ENCODE data around the gene CIB1. TPM values are rescaled to one million over a fixed set of nuclear protein-coding genes. Genes with fewer than 3 reads are reported as not detected.
A peak's percentile ranks its signal among the peaks of the same experiment; 100 is the strongest.
"Not testable (repeated sequence)": the region's sequence is repeated elsewhere in the genome, so short reads cannot be mapped to it uniquely, and the experiment has no call there.

The CIB1 gene
- polyA plus RNA-seq, 1 of the 3 experiments (the other 2 are of a cell fraction), result 87.9 TPM

GRCh38 chr15:90188914-90189748 is 44.6 kb downstream of the CIB1 start:
- Histone ChIP-seq H3K27ac (ENCODE audit: low read depth in 2 of 2, low read length in 1 of 2) (no peak overlapping the region), H3K4me1 (ENCODE audit: control insufficient read depth in 1 of 2, insufficient read depth in 2 of 2, low read depth in 1 of 2, low read length in 1 of 2) (peaks cover 8 to 48% of the 10 kb centered on the region in 2 experiments; a peak in 3 of 4 replicates), H3K9ac (no peak overlapping the region), H3K4me3 (ENCODE audit: low read depth in 2 of 2, low read length in 1 of 2) (no peak overlapping the region), H3K79me2 (ENCODE audit: insufficient read depth) (peaks cover 8% of the 10 kb centered on the region), H3K9me3 (no peaks in the 10 kb centered on the region), H3K9me2 (no peaks in the 10 kb centered on the region), H3K4me2 (no peak overlapping the region), H4K20me1 (ENCODE audit: insufficient read depth) (no peaks in the 10 kb centered on the region), H3F3A (replicated peaks; ENCODE audit: insufficient read depth) (peaks cover 20% of the 10 kb centered on the region), H2AFZ (ENCODE audit: low read depth) (no peak overlapping the region), H3K27me3 (ENCODE audit: insufficient read depth) (no peaks in the 10 kb centered on the region), H3K36me3 (replicated peaks in 1 of 2; ENCODE audit: control insufficient read depth in 1 of 2, insufficient read depth in 2 of 2, low read length in 1 of 2) (no peaks in the 10 kb centered on the region)
- DNase-seq, result no peak
- no peak for TF ChIP-seq MXI1 (IDR thresholded peaks at IDR 0.05; ENCODE audit: low read depth, low read length)
- no peak for TF ChIP-seq NRF1 (IDR thresholded peaks at IDR 0.05; ENCODE audit: low read depth, low read length)
- TF ChIP-seq MEF2A (IDR thresholded peaks at IDR 0.05; ENCODE audit: borderline replicate concordance, low read depth), result no peak
- TF ChIP-seq TAF1 (IDR thresholded peaks at IDR 0.05; ENCODE audit: borderline replicate concordance, low read depth, low read length), result no peak
- 95% methylated on average over 8 of the region's 8 CpGs for WGBS (ENCODE audit: low lambda C conversion rate)
- ChIA-PET CTCF (interaction anchor here (3.9 to 4.4 kb wide), 2 partner anchors 12 to 32 kb away, joined by 17 to 22 read pairs; partner anchors contain the start of gene SEMA4B), POLR2A (no interaction called here)

- peaks cover 25% of the 10 kb centered on the region for H3F3A ChIP-seq (replicated peaks; ENCODE audit: insufficient read depth)
- H3K27me3 ChIP-seq (ENCODE audit: insufficient read depth); H3K4me2 ChIP-seq; H2AFZ ChIP-seq (ENCODE audit: low read depth); H3K9me2 ChIP-seq; H3K9ac ChIP-seq; H3K9me3 ChIP-seq; H3K79me2 ChIP-seq (ENCODE audit: insufficient read depth); H3K4me3 ChIP-seq (ENCODE audit: low read depth in 2 of 2, low read length in 1 of 2); DNase-seq; H3K27ac ChIP-seq (ENCODE audit: low read depth in 2 of 2, low read length in 1 of 2); POLR2A ChIA-PET; H4K20me1 ChIP-seq (ENCODE audit: insufficient read depth); H3K36me3 ChIP-seq (replicated peaks in 1 of 2; ENCODE audit: control insufficient read depth in 1 of 2, insufficient read depth in 2 of 2, low read length in 1 of 2): not testable (repeated sequence)
- CTCF ChIA-PET, result interaction anchor here (3.9 kb wide), 1 partner anchor 33 kb away, joined by 17 read pairs; no protein-coding TSS in a partner anchor
- peaks cover 8 to 47% of the 10 kb centered on the region in 2 experiments; a peak in 3 of 4 replicates for H3K4me1 ChIP-seq (ENCODE audit: control insufficient read depth in 1 of 2, insufficient read depth in 2 of 2, low read depth in 1 of 2, low read length in 1 of 2)
- 94% methylated on average over 7 of the region's 7 CpGs for WGBS (ENCODE audit: low lambda C conversion rate)
Observed at GRCh38 chr15:90188065-90188464, 45.7 kb downstream of the CIB1 start.

GRCh38 chr15:90187257-90187868 is 46.4 kb downstream of the CIB1 start:
- Histone ChIP-seq H3K4me3 (ENCODE audit: low read depth in 2 of 2, low read length in 1 of 2) (no peak overlapping the region), H3K9me3 (no peaks in the 10 kb centered on the region), H3K27ac (ENCODE audit: low read depth in 2 of 2, low read length in 1 of 2) (peak overlapping the region in 1 of 2 experiments; percentile 34; a peak in 3 of 4 replicates), H3K36me3 (replicated peaks in 1 of 2; ENCODE audit: control insufficient read depth in 1 of 2, insufficient read depth in 2 of 2, low read length in 1 of 2) (no peaks in the 10 kb centered on the region), H3K9ac (no peak overlapping the region), H3K9me2 (no peaks in the 10 kb centered on the region), H3K4me2 (no peak overlapping the region), H3K79me2 (ENCODE audit: insufficient read depth) (peaks cover 8% of the 10 kb centered on the region), H3K27me3 (ENCODE audit: insufficient read depth) (no peaks in the 10 kb centered on the region), H2AFZ (ENCODE audit: low read depth) (no peak overlapping the region), H3F3A (replicated peaks; ENCODE audit: insufficient read depth) (peaks cover 25% of the 10 kb centered on the region), H3K4me1 (ENCODE audit: control insufficient read depth in 1 of 2, insufficient read depth in 2 of 2, low read depth in 1 of 2, low read length in 1 of 2) (peaks cover 6 to 41% of the 10 kb centered on the region in 2 experiments; a peak in 3 of 4 replicates), H4K20me1 (ENCODE audit: insufficient read depth) (no peaks in the 10 kb centered on the region)
- no peak for DNase-seq
- 84% methylated on average over 8 of the region's 8 CpGs for WGBS (ENCODE audit: low lambda C conversion rate)
- ChIA-PET CTCF (interaction anchor here (0.8 to 3.9 kb wide), 4 partner anchors 10 to 45 kb away, joined by 3 to 17 read pairs (median 4); no protein-coding TSS in a partner anchor), POLR2A (interaction anchor here (1.2 kb wide), 1 partner anchor 13 kb away, joined by 5 read pairs; no protein-coding TSS in a partner anchor)
- TF ChIP-seq EP300 (IDR thresholded peaks at IDR 0.05; ENCODE audit: borderline replicate concordance in 1 of 2, low read depth in 1 of 2, low read length in 1 of 2), result no peak
- TF ChIP-seq MEF2A (IDR thresholded peaks at IDR 0.05; ENCODE audit: borderline replicate concordance, low read depth), result no peak
- no peak for TF ChIP-seq RXRA (IDR thresholded peaks at IDR 0.05; ENCODE audit: borderline replicate concordance, low read depth)
- TF ChIP-seq NRF1 (IDR thresholded peaks at IDR 0.05; ENCODE audit: low read depth, low read length), result no peak
- TF ChIP-seq NFIC (IDR thresholded peaks at IDR 0.05; ENCODE audit: borderline replicate concordance), result no peak
- TF ChIP-seq GATA2 (CRISPR knock-in tag; IDR thresholded peaks at IDR 0.05), result no peak
- no peak for TF ChIP-seq MXI1 (IDR thresholded peaks at IDR 0.05; ENCODE audit: low read depth, low read length)
- TF ChIP-seq USF1 (IDR thresholded peaks at IDR 0.05; ENCODE audit: borderline replicate concordance, low read depth), result no peak
- no peak for TF ChIP-seq YY1 (IDR thresholded peaks at IDR 0.05; ENCODE audit: low read depth)
- TF ChIP-seq TAF1 (IDR thresholded peaks at IDR 0.05; ENCODE audit: borderline replicate concordance, low read depth, low read length), result no peak
- TF ChIP-seq RAD21 (IDR thresholded peaks at IDR 0.05; ENCODE audit: low read length), result no peak
- no peak for TF ChIP-seq CTCF (IDR thresholded peaks at IDR 0.05)
- TF ChIP-seq JUND (IDR thresholded peaks at IDR 0.05), result no peak
- TF ChIP-seq ZBTB33 (IDR thresholded peaks at IDR 0.05; ENCODE audit: borderline replicate concordance, low read depth), result no peak

Data from SK-N-SH (cell line).